Stimulated activated CD4-positive, alpha-beta T cell treated with anti-CD3 and anti-CD28 coated beads, Interleukin-1b, Interleukin-23, amount 100 ng/mL, for 1 hour (primary cell): Measurements from ENCODE around the gene DHFR.
"Not testable (repeated sequence)": the region's sequence is repeated elsewhere in the genome, so short reads cannot be mapped to it uniquely, and the experiment has no call there.

Experiments
- DNase-seq, 2 donors: peaks; one replicate each; pipeline ENCODE4 v3.0.0-alpha.2; 2020; ENCODE audit warnings: low read depth in 2 of 2

Gene DHFR

DNA sequence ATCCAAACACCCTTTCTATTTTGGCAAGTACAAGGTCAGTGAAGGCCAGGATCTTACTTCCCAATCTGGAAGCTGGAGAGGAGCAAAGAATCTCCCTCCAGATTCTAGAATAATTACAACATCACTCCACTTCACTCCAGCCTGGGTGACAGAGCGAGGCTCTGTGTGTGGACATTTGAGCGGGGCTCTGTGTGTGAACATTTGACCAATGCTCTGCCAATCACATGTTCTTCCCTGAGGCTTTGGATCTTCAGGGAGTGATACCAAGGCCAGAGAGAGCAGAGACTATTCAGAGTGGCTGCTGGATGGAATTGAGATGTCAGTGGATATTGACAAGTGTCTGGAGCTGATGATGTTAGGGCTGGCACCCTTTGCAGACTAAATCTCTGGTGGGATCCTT, 60.0 kb downstream of the DHFR start:
- no peak for DNase-seq

DNA sequence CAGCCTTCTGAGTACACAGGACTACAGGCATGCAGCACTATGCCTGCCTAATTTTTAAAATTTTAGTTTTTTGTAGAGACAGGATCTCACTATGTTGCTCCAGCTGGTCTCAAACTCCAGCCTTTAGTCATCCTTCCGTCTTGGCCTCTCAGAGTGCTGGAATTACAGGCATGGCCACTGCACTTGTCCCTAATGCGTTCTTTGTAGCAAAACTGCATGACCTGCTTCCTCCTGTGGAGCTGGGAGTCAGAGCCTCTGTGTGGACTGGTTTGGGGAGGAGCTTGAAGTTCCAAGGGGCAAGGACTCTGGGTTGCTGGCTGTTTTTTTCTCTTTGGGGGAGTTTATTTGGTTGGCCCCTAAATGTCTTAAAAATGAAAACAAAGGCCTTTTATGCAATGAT, 62.0 kb downstream of the DHFR start:
- DNase-seq = no peak

GRCh38 chr5:80592105-80592504, 62.7 kb downstream of the DHFR start:
- DNase-seq = no peak

GRCh38 chr5:80591352-80591751, 63.4 kb downstream of the DHFR start:
- no peak for DNase-seq

- DNase-seq = no peak
These were observed 64.0 kb downstream of the DHFR start for GRCh38 chr5:80590766-80591165.

DNA sequence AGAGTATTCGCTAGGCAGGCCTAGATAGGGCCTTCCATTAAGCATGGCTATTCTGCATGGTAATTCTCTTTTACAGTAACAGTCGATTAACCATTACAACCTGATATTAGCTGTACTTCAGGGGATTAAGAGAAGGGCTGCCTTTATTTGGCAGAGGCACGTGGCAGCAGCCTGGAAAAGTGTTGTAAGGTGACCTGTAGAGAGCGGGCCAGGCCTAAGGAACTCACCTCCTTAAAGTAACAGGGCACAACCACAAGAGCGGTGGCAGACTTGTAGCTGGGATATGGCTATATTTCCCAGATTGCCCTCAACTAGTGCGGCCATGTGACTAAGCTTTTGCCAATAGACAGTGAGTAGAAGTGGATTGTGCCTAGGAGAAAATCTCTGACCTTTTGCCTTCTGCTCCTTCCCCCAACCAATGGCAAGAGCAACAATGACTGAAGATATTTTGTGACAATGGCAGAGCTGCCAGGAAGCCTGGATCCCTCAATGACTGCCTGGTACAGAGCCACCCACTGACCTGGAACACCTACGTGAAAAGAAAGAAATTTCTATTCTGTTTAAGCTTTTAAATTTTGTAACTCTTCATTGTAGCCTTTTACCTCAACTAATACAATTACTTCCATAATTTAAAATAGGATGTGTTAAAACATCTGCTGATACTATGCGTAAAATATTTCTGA, 65.8 kb downstream of the DHFR start:
- no peak for DNase-seq

GRCh38 chr5:80584770-80585169, 70.0 kb downstream of the DHFR start:
- no peak for DNase-seq

DNA sequence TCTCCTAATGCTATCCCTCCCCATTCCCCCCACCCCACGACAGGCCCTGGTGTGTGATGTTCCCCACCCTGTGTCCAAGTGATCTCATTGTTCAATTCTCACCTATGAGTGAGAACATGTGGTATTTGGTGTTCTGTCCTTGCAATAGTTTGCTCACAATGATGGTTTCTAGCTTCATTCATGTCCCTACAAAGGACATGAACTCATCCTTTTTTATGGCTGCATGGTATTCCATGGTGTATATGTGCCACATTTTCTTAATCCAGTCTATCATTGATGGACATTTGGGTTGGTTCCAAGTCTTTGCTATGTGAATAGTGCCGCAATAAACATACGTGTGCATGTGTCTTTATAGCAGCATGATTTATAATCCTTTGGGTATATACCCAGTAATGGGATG, 74.5 kb downstream of the DHFR start:
- DNase-seq = not testable (repeated sequence)

DNA sequence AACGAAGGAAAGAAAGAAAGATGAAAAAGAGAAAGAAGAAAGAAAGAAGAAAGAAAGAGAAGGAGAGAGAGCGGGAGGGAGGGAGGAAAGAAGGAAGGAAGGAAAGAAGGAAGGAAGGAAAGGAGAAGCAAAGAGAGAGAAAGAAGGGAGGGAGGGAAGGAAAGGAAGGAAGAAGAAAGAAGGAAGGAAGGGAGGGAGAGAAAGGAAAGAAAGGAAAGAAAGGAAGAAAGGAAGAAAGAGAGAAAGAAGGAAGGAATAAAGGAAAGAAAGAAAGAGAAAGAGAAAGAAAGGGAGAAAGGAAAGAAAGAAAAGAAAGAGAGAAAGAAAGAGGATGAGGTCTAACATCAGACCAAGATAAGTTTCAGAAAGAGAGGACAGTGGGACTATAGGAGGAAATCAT, 75.7 kb downstream of the DHFR start:
- no peak for DNase-seq

GRCh38 chr5:80577707-80578106, 77.1 kb downstream of the DHFR start:
- no peak for DNase-seq

DNA sequence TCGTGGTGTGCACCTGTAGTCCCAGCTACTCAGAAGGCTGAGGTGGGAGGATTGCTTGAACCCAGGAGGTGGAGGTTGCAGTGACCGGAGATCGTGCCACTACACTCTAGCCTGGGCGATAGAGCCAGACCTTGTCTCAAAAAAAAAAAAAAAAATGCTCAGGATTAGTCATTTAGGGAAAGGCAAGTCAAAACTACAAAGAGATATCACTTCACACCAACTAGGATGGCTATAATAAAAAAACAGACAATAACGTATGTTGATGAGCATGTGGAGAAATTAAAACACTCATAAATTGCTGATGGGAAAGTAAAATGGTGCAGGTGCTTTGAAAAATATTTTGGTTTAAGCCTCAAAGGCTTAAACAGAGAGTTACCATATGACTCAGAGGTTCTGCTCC, 78.4 kb downstream of the DHFR start:
- no peak for DNase-seq
